ENCODE data around the gene VSTM2L.

GRCh38 chr20:37890108-37890507 is 12.8 kb upstream of the VSTM2L start:
- TF ChIP-seq CTCF (IDR thresholded peaks at IDR 0.05; ENCODE audit: poor library complexity, severe bottlenecking) (no peak), EP300 (conservative IDR thresholded peaks at IDR 0.05; ENCODE audit: poor library complexity, severe bottlenecking) (no peak), POLR2AphosphoS5 (IDR thresholded peaks at IDR 0.05) (no peak)
